ENCODE measurements around the gene LSM12.

Gene LSM12

GRCh38 chr17:44095647-44096496 lies 29.4 kb upstream of the LSM12 start:
- ATAC-seq: no peak
- no peak for DNase-seq

DNA sequence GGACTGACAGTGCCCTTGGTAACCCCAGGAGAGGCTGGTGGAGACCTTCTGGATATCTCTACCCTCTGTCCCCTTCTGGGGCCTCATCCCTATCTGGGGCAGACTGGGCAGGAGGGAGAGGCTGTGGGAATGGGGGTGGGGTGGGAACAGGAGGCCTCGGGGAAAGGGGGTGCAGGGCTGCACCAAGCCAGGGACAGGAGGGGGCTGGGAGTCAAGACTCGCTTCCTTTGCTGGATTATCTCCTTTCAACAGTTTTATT lies 28.8 kb upstream of the LSM12 start:
- DNase-seq (no peak), ATAC-seq (no peak)

DNA sequence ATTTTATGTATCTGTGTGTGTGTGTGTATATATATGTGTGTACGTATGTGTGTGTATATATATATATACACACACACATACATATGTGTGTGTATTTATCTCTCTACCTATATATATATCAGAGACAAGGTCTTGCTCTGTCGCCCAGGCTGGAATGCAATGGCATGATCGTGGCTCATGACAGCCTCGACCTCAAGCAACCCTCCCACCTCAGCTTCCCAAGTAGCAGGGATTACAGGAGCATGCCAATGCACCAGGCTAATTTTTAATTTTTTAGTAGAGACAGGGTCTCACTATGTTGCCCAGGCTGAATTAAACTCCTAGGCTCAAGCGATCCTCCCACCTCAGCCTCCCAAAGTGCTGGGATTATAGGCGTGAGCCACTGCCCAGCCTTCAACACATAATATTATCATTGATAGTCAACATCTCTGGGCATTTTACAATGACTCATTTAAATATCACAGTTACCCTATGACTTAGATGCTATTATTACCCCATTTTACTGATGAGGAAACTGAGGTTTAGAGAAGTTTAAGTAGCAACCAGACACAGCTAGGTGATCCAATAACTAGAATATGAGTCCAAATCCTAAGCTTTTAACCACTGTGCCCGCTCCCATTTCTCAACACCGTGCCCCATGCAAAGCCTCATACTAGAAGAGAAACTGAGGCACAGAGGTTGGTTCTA lies 28.4 kb upstream of the LSM12 start:
- ATAC-seq (no peak), DNase-seq (no peak)

GRCh38 chr17:44093231-44093900 lies 26.9 kb upstream of the LSM12 start:
- no peak for ATAC-seq
- DNase-seq: no peak

DNA sequence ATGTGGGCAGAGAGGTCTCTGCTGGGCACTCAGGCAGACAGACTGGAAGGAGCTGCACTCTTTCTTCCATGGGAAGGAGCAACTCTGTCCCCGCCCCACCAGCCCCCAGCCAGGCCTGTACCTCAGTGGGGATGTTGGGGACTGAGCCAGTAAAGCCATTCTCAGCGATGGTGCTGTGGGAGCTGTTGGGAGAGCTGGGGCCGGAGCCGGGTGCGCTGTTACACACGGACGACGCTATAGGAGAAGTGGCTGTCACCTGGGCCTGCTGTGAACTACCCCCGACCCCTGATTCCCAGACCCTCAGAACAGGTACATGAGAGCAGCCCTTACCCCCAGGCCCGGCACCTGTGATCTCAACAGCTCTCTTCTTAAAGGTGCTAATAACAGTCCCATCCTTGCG lies 25.6 kb upstream of the LSM12 start:
- DNase-seq: no peak
- no peak for ATAC-seq

DNA sequence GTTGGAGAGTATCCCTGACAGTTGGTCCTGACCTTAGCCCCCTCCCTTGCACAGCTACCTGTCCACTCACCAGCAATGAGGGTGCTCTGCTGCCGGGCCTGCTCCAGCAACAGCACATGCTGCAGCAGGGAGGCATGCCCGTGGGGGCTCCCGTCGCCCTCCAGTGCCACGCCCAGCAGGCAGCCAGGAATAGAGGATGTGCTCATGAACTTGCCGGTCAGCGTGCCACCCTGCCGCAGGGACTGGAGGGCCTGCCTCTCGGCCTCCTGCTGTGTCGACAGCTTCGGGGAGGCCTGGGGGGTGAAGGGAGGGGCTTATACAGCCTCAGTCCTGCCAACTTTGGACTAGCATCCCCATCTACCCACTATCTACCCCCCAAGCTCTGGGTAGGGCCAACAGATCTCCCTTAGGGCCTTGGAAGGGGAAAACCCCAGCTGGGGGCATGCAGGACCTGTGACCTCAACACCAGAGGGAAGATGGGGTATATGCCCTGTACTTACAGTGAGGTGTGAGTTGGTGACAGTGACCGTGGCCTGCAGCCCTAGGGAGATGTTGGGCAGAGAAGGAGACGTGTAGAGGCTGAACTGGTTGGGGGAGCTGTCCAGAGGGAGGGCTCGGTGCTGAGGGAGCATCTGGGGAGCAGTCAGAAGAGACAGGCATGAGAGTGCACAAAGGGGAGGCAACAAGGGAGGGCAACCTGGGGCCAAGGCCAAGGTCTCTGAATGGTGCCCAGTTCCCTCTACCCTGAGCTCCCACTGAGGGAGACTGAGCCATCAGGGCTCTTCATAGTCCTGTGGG lies 24.9 kb upstream of the LSM12 start:
- ATAC-seq (no peak), DNase-seq (no peak)

DNA sequence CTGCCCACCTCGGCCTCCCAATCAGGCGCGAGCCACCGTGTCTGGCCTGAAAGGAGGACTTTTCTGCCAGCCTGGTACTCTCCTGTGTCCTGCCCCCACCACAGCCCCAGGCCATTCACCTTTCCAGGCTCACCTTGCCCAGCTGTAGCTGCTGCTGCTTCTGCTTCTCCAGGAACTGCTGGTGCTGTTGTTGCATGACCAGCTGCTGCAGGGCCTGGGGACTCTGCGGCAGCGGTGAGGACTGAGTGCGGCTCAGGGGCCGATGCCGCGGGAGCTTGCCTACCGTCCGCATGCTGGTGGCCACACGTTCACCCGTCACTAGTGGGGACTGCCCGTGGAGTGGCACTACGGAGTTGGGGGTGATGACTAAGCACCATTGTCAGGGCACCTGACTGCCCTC lies 21.8 kb upstream of the LSM12 start:
- no peak for DNase-seq
- no peak for ATAC-seq

DNA sequence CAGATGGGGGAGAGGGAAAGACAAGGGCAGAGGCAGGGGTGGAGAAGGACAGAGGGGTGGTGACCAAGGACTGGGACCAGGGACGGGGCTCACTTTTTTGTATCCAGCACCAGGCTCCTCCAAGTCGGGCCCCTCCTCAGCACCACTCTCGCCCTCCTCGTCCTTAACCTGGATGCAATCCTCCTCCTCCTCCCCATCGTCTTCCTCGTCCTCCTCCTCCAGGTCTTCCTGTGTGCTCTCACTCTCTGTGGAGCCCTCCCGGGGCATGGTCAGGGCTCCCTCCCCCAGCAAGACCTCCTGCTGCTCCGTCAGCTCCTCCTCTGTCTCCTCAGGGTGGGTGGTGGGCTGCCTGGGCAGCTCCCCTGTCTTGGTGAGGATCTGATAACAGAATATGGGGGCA lies 20.8 kb upstream of the LSM12 start:
- DNase-seq: no peak
- no peak for ATAC-seq

DNA sequence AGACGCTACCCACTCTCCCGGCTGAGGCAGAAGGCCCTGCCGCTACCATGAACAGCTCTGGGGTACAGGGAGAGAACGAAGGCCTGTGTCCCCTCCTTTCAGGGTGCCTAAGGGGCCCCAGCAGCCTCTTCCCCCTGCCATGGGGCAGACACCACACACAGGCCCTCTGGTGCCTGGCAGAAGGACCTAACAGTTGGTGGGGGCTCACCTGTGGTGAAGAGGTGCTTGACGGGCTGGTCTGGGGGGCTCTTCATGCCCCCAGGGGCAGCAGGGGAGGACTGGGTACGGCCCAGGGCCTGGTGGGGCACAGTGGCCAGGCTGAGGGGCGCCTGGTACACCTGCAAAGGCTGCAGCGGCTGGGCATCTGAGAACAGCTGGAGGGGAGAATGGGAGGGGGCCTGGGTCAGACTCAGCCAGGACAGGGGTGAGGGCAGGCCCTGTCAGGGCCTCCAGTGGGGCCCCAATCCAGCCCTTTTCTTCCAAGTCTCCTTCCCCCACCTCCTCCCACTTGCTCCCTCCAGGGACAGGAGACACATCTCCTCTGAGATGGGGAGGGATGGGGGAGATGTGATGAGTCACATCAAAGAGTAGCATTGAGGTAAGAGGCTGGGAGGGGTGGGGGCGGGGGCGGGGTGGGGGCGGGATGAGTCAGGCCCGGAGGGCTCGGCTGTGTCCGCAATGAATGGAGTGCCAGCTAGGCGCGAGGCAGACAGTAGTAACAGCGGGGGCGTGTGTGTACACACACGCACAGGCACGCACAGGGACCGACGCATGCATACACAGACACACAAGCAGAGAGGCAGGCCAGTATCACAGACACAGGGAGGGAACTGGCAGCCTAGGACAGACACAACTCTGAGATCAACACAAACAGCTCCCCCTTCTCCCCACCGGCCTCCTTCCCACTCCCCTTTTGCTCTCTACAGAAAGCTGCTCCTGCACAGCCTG lies 20.2 kb upstream of the LSM12 start:
- peak; percentile 48 for DNase-seq
- ATAC-seq: peak; percentile 78

DNA sequence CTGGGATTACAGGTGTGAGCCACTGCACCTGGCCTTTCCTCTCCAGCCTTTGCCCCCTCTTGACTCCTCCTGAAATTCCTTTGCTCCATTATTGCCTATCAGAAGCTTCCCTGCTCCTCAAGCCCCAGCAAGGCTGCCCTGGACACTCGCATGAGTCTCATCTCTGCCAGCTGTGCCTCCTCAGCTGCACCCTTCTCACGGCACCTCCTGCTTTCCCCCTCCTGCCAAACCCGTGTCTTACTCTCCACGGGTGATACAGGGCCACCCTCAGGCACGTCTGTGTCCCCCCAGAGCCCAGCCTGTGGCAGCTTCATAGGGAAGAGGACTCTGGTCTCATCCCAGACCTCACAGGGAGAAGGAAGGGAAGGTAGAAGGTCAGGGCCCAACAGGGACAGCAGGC lies 19.4 kb upstream of the LSM12 start:
- no peak for DNase-seq
- no peak for ATAC-seq

DNA sequence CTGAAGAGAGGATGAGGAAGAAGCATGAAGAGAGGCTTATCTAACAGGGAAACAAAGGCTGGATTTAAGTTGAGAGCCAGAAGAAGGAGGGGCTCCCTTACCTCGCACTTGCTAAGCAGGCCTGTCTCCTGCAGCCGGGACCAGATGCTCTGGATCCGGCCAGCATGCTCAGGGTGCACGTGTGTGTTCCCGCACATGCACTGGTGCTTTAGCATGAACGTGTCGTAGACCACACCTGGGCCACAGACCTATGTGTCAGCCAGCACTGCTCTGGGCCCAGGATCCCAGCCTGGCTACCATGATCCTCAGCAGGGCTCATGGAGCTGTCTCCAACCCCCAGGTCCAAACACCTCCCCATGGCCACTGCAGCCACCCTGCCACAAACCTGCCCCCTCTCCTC lies 18.4 kb upstream of the LSM12 start:
- DNase-seq (no peak), ATAC-seq (no peak)

DNA sequence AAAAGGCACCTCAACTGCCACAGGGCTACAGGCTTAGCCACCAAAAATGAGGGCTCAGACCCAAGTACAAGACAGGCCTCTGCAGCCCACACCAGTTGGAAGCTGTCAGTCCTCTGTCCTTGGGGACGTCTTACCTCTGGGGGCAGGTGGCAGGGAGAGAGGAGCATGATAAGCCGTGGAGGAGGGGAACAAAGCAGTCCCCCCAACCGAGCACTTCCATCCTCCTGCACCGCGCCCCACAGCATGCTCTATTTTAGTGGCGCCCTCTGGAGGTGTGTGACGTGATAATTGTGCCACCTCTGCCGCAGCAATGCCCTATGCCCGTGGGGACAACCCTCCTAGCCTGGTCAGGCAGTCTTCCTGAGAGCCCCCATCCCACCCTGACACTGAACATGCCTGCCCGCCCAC lies 17.7 kb upstream of the LSM12 start:
- ATAC-seq (peak; percentile 38), DNase-seq (peak; percentile 69)

- ATAC-seq: no peak
- no peak for DNase-seq
Measured at GRCh38 chr17:44083250-44083849, 16.9 kb upstream of the LSM12 start.

DNA sequence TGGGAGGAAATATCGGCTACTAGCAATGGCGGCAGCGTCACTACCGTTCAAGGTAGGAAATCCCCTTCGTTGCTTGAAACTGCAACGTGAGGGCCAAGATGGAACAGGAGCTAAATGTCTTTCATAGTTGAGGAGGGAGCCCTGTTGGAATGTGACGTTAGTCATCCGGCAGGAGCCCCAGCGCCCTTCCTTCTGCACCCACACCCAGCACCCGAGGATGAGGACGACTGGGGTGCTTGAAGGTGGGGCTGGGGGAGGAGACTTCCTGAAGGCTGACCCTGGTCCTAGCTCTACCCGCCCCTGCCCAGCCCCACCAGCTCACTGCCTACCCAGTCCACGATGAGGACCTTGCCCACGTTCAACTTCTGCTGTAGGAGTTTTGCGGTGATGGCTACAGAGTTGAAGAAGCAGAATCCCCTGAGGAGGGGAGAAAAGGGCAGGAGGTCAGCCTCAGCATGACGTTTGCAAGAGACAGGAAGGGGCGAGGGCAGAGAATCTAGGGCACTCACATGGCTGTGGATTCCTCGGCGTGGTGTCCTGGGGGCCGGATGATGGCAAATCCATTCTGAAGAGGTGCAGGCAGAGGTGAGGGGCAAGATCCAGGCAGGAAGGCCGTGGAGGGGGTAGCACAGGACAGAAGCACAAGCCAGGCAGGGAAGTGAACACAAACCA lies 15.9 kb upstream of the LSM12 start:
- no peak for ATAC-seq

DNA sequence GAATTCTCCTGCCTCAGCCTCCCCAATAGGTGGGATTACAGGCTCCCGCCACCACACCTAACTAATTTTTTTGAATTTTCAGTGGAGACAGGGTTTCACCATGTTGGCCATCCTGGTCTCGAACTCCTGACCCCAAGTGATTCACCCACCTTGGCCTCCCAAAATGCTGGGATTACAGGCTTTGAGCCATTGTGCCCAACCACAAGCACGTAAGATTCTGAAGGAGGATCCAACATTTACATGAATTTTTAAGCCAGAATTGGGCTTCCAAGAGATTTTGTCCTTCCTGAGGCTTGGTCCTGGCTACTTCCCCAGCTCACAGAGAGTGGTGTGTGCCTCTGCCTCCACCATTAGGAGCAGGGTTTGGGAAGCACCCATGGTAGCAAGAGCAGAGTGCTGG lies 15.2 kb upstream of the LSM12 start:
- ATAC-seq: no peak
- no peak for DNase-seq

More for the DNA sequence above, 15.9 kb upstream of the LSM12 start:
- no peak for DNase-seq

DNA sequence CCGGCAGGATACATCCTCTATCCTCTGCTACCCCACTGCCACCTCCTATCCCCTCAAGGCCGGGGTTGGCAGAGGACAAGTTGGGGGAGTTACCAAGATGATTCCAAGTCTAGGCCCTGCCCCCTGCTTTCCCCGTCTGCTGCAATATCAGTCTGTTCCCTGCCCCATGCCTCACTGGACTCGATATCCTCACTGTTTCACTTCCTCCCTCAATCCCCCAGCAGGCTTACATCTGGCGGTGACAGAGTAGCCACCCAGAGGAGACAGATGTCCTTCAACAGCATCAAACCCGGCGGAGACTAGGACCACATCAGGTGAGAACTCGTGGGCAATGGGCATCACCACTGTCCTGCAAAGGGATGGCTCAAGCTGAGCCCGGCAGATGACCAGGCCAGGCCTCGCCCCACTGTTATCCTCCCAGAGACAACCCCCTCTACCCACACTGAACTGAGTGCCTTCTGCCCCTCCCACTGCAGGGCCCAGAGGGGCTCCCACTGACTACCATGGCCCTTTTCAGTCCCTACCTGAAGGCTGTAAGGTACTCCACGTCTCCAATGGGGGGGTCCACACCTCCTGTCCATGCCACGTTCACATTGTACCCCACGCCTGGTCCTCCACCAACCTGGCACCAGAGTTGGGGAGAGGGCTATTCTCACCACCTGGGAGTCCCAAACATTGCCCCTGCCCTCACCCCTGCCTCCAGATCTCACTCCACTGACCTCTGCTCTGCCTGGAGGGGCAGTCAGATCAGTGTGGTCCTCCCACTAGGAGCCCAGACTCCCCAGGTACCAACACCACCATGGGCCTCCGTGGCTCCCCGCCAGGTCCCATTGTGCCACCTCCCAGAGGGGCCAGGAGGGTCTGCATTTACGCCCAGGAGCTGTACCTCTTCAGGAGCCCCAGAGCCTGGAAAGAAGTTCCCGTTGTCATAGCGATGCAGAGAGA lies 13.7 kb upstream of the LSM12 start:
- ATAC-seq (no peak), DNase-seq (no peak)

DNA sequence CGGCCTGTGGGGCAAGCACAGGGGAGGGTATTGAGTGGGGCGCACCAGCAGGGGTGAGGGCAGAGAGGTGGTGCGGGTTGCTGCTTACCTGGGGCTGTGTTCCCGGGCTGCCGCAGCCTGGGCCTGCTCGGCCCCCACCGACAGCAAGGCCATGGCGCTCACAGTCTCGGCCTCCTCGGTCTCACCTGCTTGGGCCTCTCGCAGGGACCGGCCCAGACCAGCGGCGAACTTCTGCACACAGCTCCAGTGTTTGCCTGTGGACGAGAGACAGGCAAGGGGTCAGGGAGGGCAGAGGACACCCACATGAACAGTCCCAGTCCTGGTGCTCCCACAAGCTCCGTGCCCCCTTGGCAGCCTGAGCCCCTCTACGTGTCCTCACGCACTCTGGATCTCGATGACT lies 11.9 kb upstream of the LSM12 start:
- DNase-seq: no peak
- no peak for ATAC-seq

GRCh38 chr17:44077595-44077909 lies 11.1 kb upstream of the LSM12 start:
- DNase-seq (no peak), ATAC-seq (no peak)

Measured in stimulated activated naive CD8-positive, alpha-beta T cell treated with anti-CD3 and anti-CD28 coated beads, Interleukin-15, Interleukin-2, amounts not matched to agents 100 U/mL and 50 U/mL, for 24 hours (primary cell).